NCI-H510A treated with DMSO at 0.1 percent for 48 hours (cell line): Measurements from ENCODE around the gene GAK.

Experiments
- DNase-seq: peaks from one replicate; lab custom pipeline; 2025; lab: John Stamatoyannopoulos, UW

The GAK gene

GRCh38 chr4:868421-868820, 63.7 kb downstream of the GAK start:
- no peak for DNase-seq

- DNase-seq, result no peak
Measured at GRCh38 chr4:867526-868250, 64.4 kb downstream of the GAK start.

- DNase-seq, result no peak
Measured at GRCh38 chr4:866761-867390, 65.2 kb downstream of the GAK start.

GRCh38 chr4:866068-866760, 65.9 kb downstream of the GAK start:
- DNase-seq, result no peak

- DNase-seq, result no peak
Measured at GRCh38 chr4:865572-865971, 66.5 kb downstream of the GAK start.

- DNase-seq, result no peak
Measured at GRCh38 chr4:865121-865465, 67.0 kb downstream of the GAK start.

GRCh38 chr4:864456-865120, 67.5 kb downstream of the GAK start:
- no peak for DNase-seq

- no peak for DNase-seq
Measured at GRCh38 chr4:860561-860960, 71.6 kb downstream of the GAK start.

GRCh38 chr4:859496-859895, 72.6 kb downstream of the GAK start:
- DNase-seq, result no peak

- DNase-seq, result no peak
Measured at GRCh38 chr4:858831-859451, 73.2 kb downstream of the GAK start.

GRCh38 chr4:858041-858481, 74.1 kb downstream of the GAK start:
- no peak for DNase-seq

GRCh38 chr4:857461-857860, 74.7 kb downstream of the GAK start:
- no peak for DNase-seq

GRCh38 chr4:856225-856901, 75.8 kb downstream of the GAK start:
- DNase-seq, result no peak

GRCh38 chr4:855880-856224, 76.3 kb downstream of the GAK start:
- no peak for DNase-seq

- no peak for DNase-seq
Measured at GRCh38 chr4:854356-854755, 77.8 kb downstream of the GAK start.

- no peak for DNase-seq
Measured at GRCh38 chr4:853416-853781, 78.7 kb downstream of the GAK start.

GRCh38 chr4:851701-852430, 80.2 kb downstream of the GAK start:
- no peak for DNase-seq

GRCh38 chr4:850323-850945, 81.7 kb downstream of the GAK start:
- DNase-seq, result no peak

GRCh38 chr4:849478-850175, 82.5 kb downstream of the GAK start:
- no peak for DNase-seq

GRCh38 chr4:848803-849477, 83.2 kb downstream of the GAK start:
- no peak for DNase-seq
